ENCODE data around the gene AFF2. TPM values are rescaled to one million over a fixed set of nuclear protein-coding genes. Genes with fewer than 3 reads are reported as not detected.

AFF2 gene
- 0.05 TPM in 1 of 2 replicates, not detected in the other for total RNA-seq (2014; rRNA removed; shearing (Covaris generic))
- 0.01 TPM in 1 of 2 replicates, not detected in the other for polyA plus RNA-seq (2015; cell fraction: cytosol; rRNA removed)
- not detected in 2 replicates for polyA plus RNA-seq (2015; cell fraction: nucleus; rRNA removed)

- in situ Hi-C loops (cut with HindIII; ENCODE audit: low pct_unique_long_range_greater_than_20kb, low sequenced_read_pairs) = no loop called here
- DNase-seq (ENCODE audit: low read depth, low spot score) = no peak
Measured at GRCh38 chrX:148500423-148501385, at the start of gene AFF2. Gene AFF2, plus strand, starts transcription at chrX:148500617. Its CDS starts 481 bp downstream, at chrX:148501098.

DNA sequence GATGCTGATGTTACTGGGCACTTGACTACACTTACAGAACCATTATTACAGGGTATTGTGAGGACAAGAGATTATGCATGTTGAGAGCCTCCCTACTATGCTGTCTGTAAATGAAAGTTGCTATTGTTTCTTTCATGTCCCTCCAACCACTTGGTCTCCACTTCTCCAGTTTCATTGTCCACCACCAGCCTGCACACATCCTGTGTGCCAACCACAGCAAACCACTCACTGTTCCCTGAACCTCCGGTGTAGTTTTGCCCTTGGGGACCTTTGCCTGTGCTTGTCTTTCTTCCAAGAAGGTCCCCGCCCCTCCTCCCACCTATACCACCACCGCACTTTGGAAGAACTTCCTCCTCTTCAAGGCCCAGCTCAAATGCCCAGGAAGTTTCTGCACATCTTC lies 43.1 kb upstream of the AFF2 start:
- DNase-seq (ENCODE audit: low read depth, low spot score) = no peak
- in situ Hi-C loops (cut with HindIII; ENCODE audit: low pct_unique_long_range_greater_than_20kb, low sequenced_read_pairs) = no loop called here

DNA sequence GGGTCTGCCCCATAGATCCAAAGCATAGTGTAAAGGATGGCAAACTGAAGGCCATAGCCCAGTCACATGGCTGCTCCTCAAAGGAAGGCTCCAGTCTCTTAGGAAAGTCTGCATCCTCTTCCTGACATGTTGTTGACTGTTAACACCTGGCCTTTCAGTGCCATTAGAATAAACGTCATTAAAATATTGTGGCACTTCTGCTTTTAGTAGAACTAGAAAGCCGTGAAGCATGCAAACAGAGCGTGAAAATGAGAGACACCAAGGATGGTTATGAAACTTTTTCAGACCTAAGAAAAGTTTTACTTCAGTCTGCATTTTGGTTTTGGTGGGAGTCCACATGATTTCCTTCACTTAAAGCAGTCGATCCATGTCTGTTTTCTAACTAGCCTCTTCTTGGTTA lies 41.1 kb upstream of the AFF2 start:
- in situ Hi-C loops (cut with HindIII; ENCODE audit: low pct_unique_long_range_greater_than_20kb, low sequenced_read_pairs) = no loop called here
- DNase-seq (ENCODE audit: low read depth, low spot score) = no peak

- in situ Hi-C loops (cut with HindIII; ENCODE audit: low pct_unique_long_range_greater_than_20kb, low sequenced_read_pairs) = no loop called here
- DNase-seq (ENCODE audit: low read depth, low spot score) = no peak
Measured at GRCh38 chrX:148466292-148466691, 34.1 kb upstream of the AFF2 start.

- in situ Hi-C loops (cut with HindIII; ENCODE audit: low pct_unique_long_range_greater_than_20kb, low sequenced_read_pairs) = no loop called here
- DNase-seq (ENCODE audit: low read depth, low spot score) = no peak
Measured at GRCh38 chrX:148470324-148470723, 30.1 kb upstream of the AFF2 start.

DNA sequence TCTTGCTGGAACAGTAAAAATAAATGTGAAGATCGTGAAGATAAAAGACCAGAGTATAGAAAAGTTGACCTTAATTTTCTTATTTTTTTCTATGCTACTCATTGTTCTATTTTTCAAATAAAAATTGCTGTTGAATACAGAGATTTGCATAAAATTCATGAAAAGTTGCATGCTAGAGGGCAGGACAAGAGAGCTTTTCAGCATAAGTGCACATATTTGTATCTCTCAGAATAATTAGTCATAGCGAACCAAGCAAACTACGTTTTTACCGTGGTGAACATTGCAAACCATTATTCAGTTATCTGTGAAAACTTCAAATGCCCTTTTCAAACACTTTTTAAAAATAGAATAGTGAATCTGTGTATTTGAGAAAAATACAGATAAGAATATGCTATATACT lies 26.4 kb upstream of the AFF2 start:
- in situ Hi-C loops (cut with HindIII; ENCODE audit: low pct_unique_long_range_greater_than_20kb, low sequenced_read_pairs) = no loop called here
- DNase-seq (ENCODE audit: low read depth, low spot score) = no peak

GRCh38 chrX:148492057-148492456 lies 8.4 kb upstream of the AFF2 start:
- in situ Hi-C loops (cut with HindIII; ENCODE audit: low pct_unique_long_range_greater_than_20kb, low sequenced_read_pairs) = no loop called here
- DNase-seq (ENCODE audit: low read depth, low spot score) = no peak

- DNase-seq (ENCODE audit: low read depth, low spot score) = no peak
- in situ Hi-C loops (cut with HindIII; ENCODE audit: low pct_unique_long_range_greater_than_20kb, low sequenced_read_pairs) = no loop called here
Measured at GRCh38 chrX:148495176-148495575, 5.2 kb upstream of the AFF2 start.

DNA sequence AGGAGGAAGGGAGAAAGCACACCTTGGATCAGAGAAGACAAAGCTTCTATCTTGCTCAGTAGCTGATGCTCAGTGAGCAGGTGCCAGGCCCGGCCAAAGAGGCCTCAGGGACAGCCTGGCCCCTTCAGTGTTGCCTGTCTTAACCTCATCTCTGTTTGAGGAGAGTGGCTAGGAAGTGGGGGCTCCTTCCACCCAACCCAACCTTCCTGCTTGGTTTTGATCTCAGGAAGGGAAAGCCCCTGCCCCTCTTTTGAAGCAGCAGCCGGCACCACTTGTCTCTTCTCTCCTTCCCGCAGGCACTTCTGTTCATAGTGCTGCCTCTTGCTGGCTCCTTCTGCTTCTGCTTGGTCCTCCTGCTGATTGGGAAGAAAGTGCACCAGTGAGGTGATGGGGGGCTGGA lies 2.4 kb upstream of the AFF2 start:
- DNase-seq (ENCODE audit: low read depth, low spot score) = no peak
- in situ Hi-C loops (cut with HindIII; ENCODE audit: low pct_unique_long_range_greater_than_20kb, low sequenced_read_pairs) = no loop called here

- DNase-seq (ENCODE audit: low read depth, low spot score) = no peak
- in situ Hi-C loops (cut with HindIII; ENCODE audit: low pct_unique_long_range_greater_than_20kb, low sequenced_read_pairs) = no loop called here
Measured at GRCh38 chrX:148499638-148500422, 587 bp upstream of the AFF2 start.

- no peak for DNase-seq (ENCODE audit: low read depth, low spot score)
- in situ Hi-C loops (cut with HindIII; ENCODE audit: low pct_unique_long_range_greater_than_20kb, low sequenced_read_pairs) = no loop called here
Measured at GRCh38 chrX:148501386-148502066, 1.1 kb downstream of the AFF2 start.

- in situ Hi-C loops (cut with HindIII; ENCODE audit: low pct_unique_long_range_greater_than_20kb, low sequenced_read_pairs) = no loop called here
- no peak for DNase-seq (ENCODE audit: low read depth, low spot score)
Measured at GRCh38 chrX:148504506-148504905, 4.1 kb downstream of the AFF2 start.

GRCh38 chrX:148507418-148507817 lies 7.0 kb downstream of the AFF2 start:
- in situ Hi-C loops (cut with HindIII; ENCODE audit: low pct_unique_long_range_greater_than_20kb, low sequenced_read_pairs) = no loop called here

DNA sequence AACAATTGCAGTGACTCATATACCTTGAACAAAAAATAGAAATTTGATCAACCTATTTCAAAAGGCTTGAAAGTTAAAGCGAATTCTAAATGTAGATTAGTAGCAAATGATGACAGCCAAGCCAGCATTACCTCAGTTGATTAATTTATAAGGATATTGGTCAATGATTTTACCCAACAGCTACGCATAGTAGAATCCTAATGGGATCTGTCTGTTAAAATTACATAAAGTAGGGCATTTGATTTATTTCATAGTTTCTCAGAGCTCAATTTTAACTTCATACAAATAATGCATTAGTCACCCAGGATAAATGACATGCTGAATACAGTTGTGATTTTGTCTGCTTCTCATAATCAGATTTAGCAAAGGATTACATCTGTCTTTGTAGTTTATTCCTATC lies 12.0 kb downstream of the AFF2 start:
- in situ Hi-C loops (cut with HindIII; ENCODE audit: low pct_unique_long_range_greater_than_20kb, low sequenced_read_pairs) = no loop called here
- no peak for DNase-seq (ENCODE audit: low read depth, low spot score)

More at GRCh38 chrX:148507418-148507817, 7.0 kb downstream of the AFF2 start:
- no peak for DNase-seq (ENCODE audit: low read depth, low spot score)

- in situ Hi-C loops (cut with HindIII; ENCODE audit: low pct_unique_long_range_greater_than_20kb, low sequenced_read_pairs) = no loop called here
- no peak for DNase-seq (ENCODE audit: low read depth, low spot score)
Measured at GRCh38 chrX:148513661-148514060, 13.2 kb downstream of the AFF2 start.

DNA sequence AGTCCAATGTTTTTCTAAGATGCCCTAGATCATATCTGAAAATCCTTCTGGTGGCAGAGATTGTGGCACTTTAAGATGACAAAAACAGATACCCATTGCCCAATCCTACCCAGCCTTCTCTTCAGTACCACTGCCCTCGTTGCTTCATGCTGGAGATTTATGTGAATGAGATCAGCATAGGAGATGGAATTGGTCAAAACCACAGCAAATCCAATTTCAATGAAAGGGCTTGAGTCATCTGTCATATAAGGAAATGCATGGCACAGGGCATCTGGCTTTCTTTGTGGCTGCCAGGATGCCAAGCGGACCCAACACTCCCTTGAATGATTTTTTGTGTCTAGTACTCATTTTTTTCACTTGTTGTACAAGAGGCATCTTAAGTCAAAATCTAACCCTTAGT lies 16.8 kb downstream of the AFF2 start:
- in situ Hi-C loops (cut with HindIII; ENCODE audit: low pct_unique_long_range_greater_than_20kb, low sequenced_read_pairs) = no loop called here
- DNase-seq (ENCODE audit: low read depth, low spot score) = no peak

GRCh38 chrX:148522006-148522405 lies 21.6 kb downstream of the AFF2 start:
- no peak for DNase-seq (ENCODE audit: low read depth, low spot score)
- in situ Hi-C loops (cut with HindIII; ENCODE audit: low pct_unique_long_range_greater_than_20kb, low sequenced_read_pairs) = no loop called here
